ENCODE data around the gene TMEM234.

TMEM234 gene

DNA sequence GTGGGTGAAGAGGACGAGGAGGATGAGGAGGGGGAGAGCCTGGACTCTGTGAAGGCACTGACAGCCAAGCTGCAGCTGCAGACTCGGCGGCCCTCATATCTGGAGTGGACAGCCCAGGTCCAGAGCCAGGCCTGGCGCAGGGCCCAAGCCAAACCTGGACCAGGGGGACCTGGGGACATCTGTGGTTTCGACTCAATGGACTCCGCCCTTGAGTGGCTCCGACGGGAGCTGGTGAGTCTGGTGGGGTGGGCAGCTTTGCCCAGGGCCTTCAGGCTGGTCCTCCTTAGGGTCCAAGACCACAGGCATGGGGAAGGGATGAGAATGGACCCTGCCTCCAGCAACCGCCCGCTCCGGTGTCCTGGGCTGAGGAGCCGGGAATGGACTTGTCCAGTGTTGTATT is 25.3 kb upstream of the TMEM234 start:
- Histone ChIP-seq H3K4me3 (ENCODE audit: control insufficient read depth in 1 of 7, extremely low read depth in 1 of 7, insufficient read depth in 4 of 7, low read depth in 2 of 7, low read length in 6 of 7) (no peak overlapping the region), H3K27ac (ENCODE audit: insufficient read depth in 1 of 2, low read depth in 1 of 2, low read length in 2 of 2, poor library complexity in 1 of 2, severe bottlenecking in 2 of 2) (no peak overlapping the region), H3K4me1 (ENCODE audit: control extremely low read depth in 1 of 4, control insufficient read depth in 4 of 4, insufficient read depth in 4 of 4, low read length in 3 of 4) (peaks cover 11 to 61% (median 56%) of the 10 kb centered on the region in 4 experiments), H3K36me3 (ENCODE audit: control insufficient read depth in 4 of 4, insufficient read depth in 4 of 4, low read length in 3 of 4) (no peaks in the 10 kb centered on the region), H3K9me3 (ENCODE audit: control extremely low read depth in 1 of 5, control insufficient read depth in 4 of 5, insufficient read depth in 2 of 5, low read depth in 1 of 5, low read length in 4 of 5) (no peaks in the 10 kb centered on the region), H3K27me3 (replicated peaks in 2 of 5; ENCODE audit: control insufficient read depth in 4 of 5, insufficient read depth in 5 of 5, low read length in 4 of 5) (no peaks in the 10 kb centered on the region)
- no peak for DNase-seq
- POLR2A ChIA-PET, result no interaction called here
- WGBS (ENCODE audit: insufficient coverage), result 99% methylated on average over 11 of the region's 12 CpGs
- CTCF ChIA-PET, result interaction anchor here (0.6 to 4.4 kb wide), 12 partner anchors 10 to 77 kb away, joined by 3 to 40 read pairs (median 7); partner anchors contain the start of gene HDAC1

DNA sequence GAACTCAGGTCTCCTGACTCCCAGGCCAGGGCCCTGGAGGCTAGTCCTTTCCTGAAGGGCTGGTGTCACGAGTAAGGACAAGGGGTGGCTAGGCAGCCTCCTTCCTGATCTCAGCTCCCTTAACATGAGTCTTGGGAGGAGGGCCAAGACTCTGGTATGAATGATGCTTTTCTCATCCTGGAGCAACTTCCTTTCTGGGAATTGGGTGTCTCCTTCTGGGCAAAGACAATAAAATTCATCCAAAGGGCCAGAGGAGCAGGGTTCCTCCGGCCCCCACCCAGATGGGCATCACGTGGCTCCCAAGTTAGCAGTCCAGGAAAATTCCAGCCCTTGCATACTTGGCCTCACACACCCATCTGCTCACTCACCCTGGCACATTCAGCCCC is 24.7 kb upstream of the TMEM234 start, which contains the start of gene FAM167B:
Gene FAM167B, plus strand, starts transcription at position 335 of the 386 bp plus-strand sequence. CDS start 200 bp downstream, outside the sequence.
- H3K27me3 ChIP-seq (replicated peaks in 2 of 5; ENCODE audit: control insufficient read depth in 4 of 5, insufficient read depth in 5 of 5, low read length in 4 of 5), result no peaks in the 10 kb centered on the region
- H3K4me3 ChIP-seq (ENCODE audit: control insufficient read depth in 1 of 7, extremely low read depth in 1 of 7, insufficient read depth in 4 of 7, low read depth in 2 of 7, low read length in 6 of 7), result peak within 1 kb of the TSS in 2 of 7 experiments; percentile 8 to 50
- no peak for DNase-seq
- peaks cover 11 to 58% (median 50%) of the 10 kb centered on the region in 4 experiments for H3K4me1 ChIP-seq (ENCODE audit: control extremely low read depth in 1 of 4, control insufficient read depth in 4 of 4, insufficient read depth in 4 of 4, low read length in 3 of 4)
- H3K9me3 ChIP-seq (ENCODE audit: control extremely low read depth in 1 of 5, control insufficient read depth in 4 of 5, insufficient read depth in 2 of 5, low read depth in 1 of 5, low read length in 4 of 5), result no peaks in the 10 kb centered on the region
- WGBS (ENCODE audit: insufficient coverage), result 88% methylated on average over 3 of the region's 3 CpGs
- CTCF ChIA-PET, result interaction anchor here (1.0 to 4.4 kb wide), 6 partner anchors 11 to 108 kb away, joined by 3 to 40 read pairs (median 8); no protein-coding TSS in a partner anchor
- no peaks in the 10 kb centered on the region for H3K36me3 ChIP-seq (ENCODE audit: control insufficient read depth in 4 of 4, insufficient read depth in 4 of 4, low read length in 3 of 4)
- H3K27ac ChIP-seq (ENCODE audit: insufficient read depth in 1 of 2, low read depth in 1 of 2, low read length in 2 of 2, poor library complexity in 1 of 2, severe bottlenecking in 2 of 2), result no peak within 1 kb of the TSS
- POLR2A ChIA-PET, result interaction anchor here (0.6 to 1.0 kb wide), 2 partner anchors 12 to 128 kb away, joined by 3 to 5 read pairs; no protein-coding TSS in a partner anchor

DNA sequence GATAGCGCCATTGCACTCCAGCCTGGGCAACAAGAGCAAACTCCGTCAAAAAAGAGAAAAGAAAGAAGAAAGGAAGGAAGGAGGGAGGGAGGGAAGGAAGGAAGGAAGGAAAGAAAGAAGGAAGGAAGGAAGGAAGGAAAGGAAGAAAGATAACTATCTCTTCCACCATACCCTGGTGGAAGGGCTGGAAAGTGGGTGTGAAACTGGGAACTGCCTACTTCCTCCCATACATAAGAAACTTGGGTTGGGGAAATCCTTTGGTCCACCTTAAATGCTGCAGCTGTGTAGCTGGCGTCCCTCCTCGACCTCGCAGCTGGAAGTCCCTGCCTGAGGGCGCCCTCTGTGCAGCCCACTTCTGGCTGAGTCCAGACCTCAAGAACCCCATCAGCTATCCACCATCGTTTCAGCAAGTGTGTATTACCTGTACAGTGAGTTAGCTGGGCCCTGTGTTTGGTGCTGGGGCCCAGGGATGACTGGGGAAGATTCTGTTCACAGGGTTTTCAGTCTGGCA is 20.2 kb upstream of the TMEM234 start:
- Histone ChIP-seq H3K27me3 (replicated peaks in 2 of 5; ENCODE audit: control insufficient read depth in 4 of 5, insufficient read depth in 5 of 5, low read length in 4 of 5) (peaks cover 0 to 5% (median 0%) of the 10 kb centered on the region in 5 experiments), H3K36me3 (ENCODE audit: control insufficient read depth in 4 of 4, insufficient read depth in 4 of 4, low read length in 3 of 4) (no peaks in the 10 kb centered on the region), H3K4me3 (ENCODE audit: control insufficient read depth in 1 of 7, extremely low read depth in 1 of 7, insufficient read depth in 4 of 7, low read depth in 2 of 7, low read length in 6 of 7) (no peak overlapping the region), H3K27ac (ENCODE audit: insufficient read depth in 1 of 2, low read depth in 1 of 2, low read length in 2 of 2, poor library complexity in 1 of 2, severe bottlenecking in 2 of 2) (no peak overlapping the region), H3K9me3 (ENCODE audit: control extremely low read depth in 1 of 5, control insufficient read depth in 4 of 5, insufficient read depth in 2 of 5, low read depth in 1 of 5, low read length in 4 of 5) (no peaks in the 10 kb centered on the region), H3K4me1 (ENCODE audit: control extremely low read depth in 1 of 4, control insufficient read depth in 4 of 4, insufficient read depth in 4 of 4, low read length in 3 of 4) (peaks cover 1 to 34% (median 28%) of the 10 kb centered on the region in 4 experiments)
- ChIA-PET CTCF (interaction anchor here (1.2 to 8.2 kb wide), 5 partner anchors 11 to 82 kb away, joined by 3 to 50 read pairs (median 3); no protein-coding TSS in a partner anchor), POLR2A (interaction anchor here (0.6 to 2.0 kb wide), 3 partner anchors 14 to 49 kb away, joined by 3 to 5 read pairs (median 5); partner anchors contain the start of gene HDAC1)
- WGBS (ENCODE audit: insufficient coverage), result 23% methylated on average over 5 of the region's 7 CpGs
- peak in 2 of 3 donors; percentile 40 to 53 for DNase-seq

DNA sequence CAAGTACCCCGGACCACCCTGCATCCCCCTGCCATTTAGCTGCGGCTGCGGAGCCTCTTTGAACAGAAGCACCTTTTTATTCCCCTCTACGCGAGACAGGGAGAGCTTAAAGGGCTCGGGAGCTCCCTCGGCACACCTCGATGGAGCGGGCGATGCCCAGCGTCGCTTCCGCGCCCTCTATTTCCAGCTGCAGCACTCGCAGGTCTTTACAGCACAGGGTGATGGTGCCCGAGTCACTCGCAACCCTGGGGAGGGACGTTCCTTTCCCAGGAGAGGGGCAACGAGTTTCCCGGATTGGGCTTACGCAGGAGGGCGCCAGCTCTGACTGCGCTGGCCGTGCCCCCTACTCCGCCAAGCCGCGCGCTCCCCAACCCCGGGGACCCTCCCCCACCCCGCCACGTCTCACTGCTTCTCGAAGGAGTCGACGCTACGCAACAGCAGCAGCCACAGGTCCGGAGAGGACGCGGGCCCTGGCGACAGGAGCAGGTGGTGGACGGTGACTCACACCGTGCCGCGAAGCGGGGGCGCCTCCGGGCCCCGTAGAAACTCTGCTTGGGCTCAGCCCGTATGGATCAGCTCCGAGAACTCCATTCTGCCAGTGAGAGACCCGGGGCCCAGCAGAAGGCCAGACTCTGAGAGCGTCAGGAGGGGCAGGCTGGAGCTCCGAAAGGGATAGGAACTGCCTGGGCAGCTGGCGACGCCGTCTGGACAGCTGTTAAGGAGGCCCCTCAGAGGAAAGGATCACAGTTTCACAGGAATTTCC is 19.0 kb upstream of the TMEM234 start:
- peaks cover 0 to 25% (median 19%) of the 10 kb centered on the region in 4 experiments for H3K4me1 ChIP-seq (ENCODE audit: control extremely low read depth in 1 of 4, control insufficient read depth in 4 of 4, insufficient read depth in 4 of 4, low read length in 3 of 4)
- H3K27me3 ChIP-seq (replicated peaks in 2 of 5; ENCODE audit: control insufficient read depth in 4 of 5, insufficient read depth in 5 of 5, low read length in 4 of 5), result peaks cover 0 to 5% (median 0%) of the 10 kb centered on the region in 5 experiments
- no peaks in the 10 kb centered on the region for H3K36me3 ChIP-seq (ENCODE audit: control insufficient read depth in 4 of 4, insufficient read depth in 4 of 4, low read length in 3 of 4)
- H3K27ac ChIP-seq (ENCODE audit: insufficient read depth in 1 of 2, low read depth in 1 of 2, low read length in 2 of 2, poor library complexity in 1 of 2, severe bottlenecking in 2 of 2), result peak overlapping the region in 1 of 2 experiments; percentile 49
- no peaks in the 10 kb centered on the region for H3K9me3 ChIP-seq (ENCODE audit: control extremely low read depth in 1 of 5, control insufficient read depth in 4 of 5, insufficient read depth in 2 of 5, low read depth in 1 of 5, low read length in 4 of 5)
- H3K4me3 ChIP-seq (ENCODE audit: control insufficient read depth in 1 of 7, extremely low read depth in 1 of 7, insufficient read depth in 4 of 7, low read depth in 2 of 7, low read length in 6 of 7), result peak overlapping the region; percentile 29 to 79 (median 65)
- WGBS (ENCODE audit: insufficient coverage), result under 1% methylated on average over 52 of the region's 55 CpGs
- peak in 2 of 3 donors; percentile 73 to 84 for DNase-seq
- CTCF ChIA-PET, result interaction anchor here (0.9 to 8.2 kb wide), 14 partner anchors 8 to 91 kb away, joined by 3 to 50 read pairs (median 4); partner anchors contain the start of gene LCK
- POLR2A ChIA-PET, result interaction anchor here (0.7 to 2.0 kb wide), 6 partner anchors 9 to 96 kb away, joined by 3 to 6 read pairs (median 4); partner anchors contain the start of gene MARCKSL1

DNA sequence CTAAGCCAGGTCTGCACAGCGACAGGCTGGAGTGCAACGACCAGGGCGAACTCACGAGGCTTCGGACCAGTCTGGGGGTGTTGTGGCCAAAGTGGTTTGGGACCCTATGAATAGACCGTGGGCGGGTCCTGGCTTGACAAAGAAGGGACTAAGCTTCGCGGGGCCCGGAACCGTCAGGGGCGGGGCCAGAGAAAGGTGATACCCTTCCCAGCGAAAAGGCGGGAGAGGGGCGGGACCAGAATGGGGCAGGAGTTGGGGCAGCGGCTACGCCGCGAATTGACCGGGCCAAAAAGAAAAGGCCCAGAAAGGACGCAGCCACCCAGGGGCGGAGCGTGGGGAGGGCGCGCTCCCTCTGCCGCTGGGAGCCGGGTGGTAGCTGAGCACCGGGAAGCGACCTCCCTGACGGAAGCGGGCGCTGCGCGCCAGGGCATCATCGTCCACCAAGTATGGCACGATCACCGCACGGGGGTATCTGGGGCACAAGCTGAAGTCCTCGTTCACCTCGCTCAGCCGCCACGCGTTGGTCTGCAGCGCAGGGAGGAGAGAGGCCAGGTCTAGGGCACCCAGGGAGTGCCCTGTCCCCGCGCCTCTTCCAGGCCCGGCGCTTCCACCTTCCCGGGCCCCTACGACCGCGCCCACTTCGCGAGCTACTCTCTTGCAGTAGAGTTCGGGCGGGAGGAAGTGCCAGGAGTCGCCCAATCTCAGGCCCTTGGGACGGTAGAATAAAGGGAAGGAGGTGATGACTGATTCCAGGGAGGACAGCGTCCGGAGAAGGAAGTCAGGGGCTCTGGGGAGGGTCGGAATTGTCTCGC is 18.2 kb upstream of the TMEM234 start:
- POLR2A ChIA-PET, result interaction anchor here (0.7 to 2.0 kb wide), 6 partner anchors 10 to 97 kb away, joined by 3 to 6 read pairs (median 4); partner anchors contain the start of gene MARCKSL1
- CTCF ChIA-PET, result interaction anchor here (0.9 to 8.2 kb wide), 13 partner anchors 9 to 92 kb away, joined by 3 to 50 read pairs (median 4); partner anchors contain the start of gene LCK
- Histone ChIP-seq H3K36me3 (ENCODE audit: control insufficient read depth in 4 of 4, insufficient read depth in 4 of 4, low read length in 3 of 4) (no peaks in the 10 kb centered on the region), H3K9me3 (ENCODE audit: control extremely low read depth in 1 of 5, control insufficient read depth in 4 of 5, insufficient read depth in 2 of 5, low read depth in 1 of 5, low read length in 4 of 5) (no peaks in the 10 kb centered on the region), H3K27ac (ENCODE audit: insufficient read depth in 1 of 2, low read depth in 1 of 2, low read length in 2 of 2, poor library complexity in 1 of 2, severe bottlenecking in 2 of 2) (no peak overlapping the region), H3K4me1 (ENCODE audit: control extremely low read depth in 1 of 4, control insufficient read depth in 4 of 4, insufficient read depth in 4 of 4, low read length in 3 of 4) (peaks cover 0 to 25% (median 18%) of the 10 kb centered on the region in 4 experiments), H3K27me3 (replicated peaks in 2 of 5; ENCODE audit: control insufficient read depth in 4 of 5, insufficient read depth in 5 of 5, low read length in 4 of 5) (peaks cover 0 to 5% (median 0%) of the 10 kb centered on the region in 5 experiments), H3K4me3 (ENCODE audit: control insufficient read depth in 1 of 7, extremely low read depth in 1 of 7, insufficient read depth in 4 of 7, low read depth in 2 of 7, low read length in 6 of 7) (peak overlapping the region; percentile 29 to 79 (median 65))
- DNase-seq, result peak; percentile 49 to 62 (median 54)
- WGBS (ENCODE audit: insufficient coverage), result under 1% methylated on average over 47 of the region's 62 CpGs

DNA sequence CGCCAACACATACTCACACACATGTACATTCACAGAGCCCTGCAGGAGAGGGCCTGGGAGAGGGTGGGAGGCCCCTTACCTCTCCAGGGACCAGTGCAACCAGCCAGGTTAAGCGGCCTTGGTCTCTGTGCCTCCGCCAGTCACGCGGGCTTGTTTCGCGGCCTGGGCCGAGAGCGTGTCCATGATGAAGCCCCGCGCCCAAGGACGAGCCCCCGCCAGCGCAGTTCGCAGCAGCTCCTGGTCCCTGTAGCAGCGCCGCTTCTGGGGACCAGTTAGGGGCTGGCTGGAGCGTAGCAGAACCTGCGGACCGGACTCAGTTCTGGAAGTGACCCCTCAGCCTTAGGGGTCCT is 17.6 kb upstream of the TMEM234 start:
- WGBS (ENCODE audit: insufficient coverage), result 98% methylated on average over 17 of the region's 20 CpGs
- H3K4me3 ChIP-seq (ENCODE audit: control insufficient read depth in 1 of 7, extremely low read depth in 1 of 7, insufficient read depth in 4 of 7, low read depth in 2 of 7, low read length in 6 of 7), result peak overlapping the region in 3 of 7 experiments; percentile 68 to 79 (median 77)

More for the DNA sequence above, 17.6 kb upstream of the TMEM234 start:
- ChIA-PET CTCF (interaction anchor here (1.1 to 8.2 kb wide), 10 partner anchors 9 to 67 kb away, joined by 3 to 50 read pairs (median 4); partner anchors contain the start of gene LCK), POLR2A (interaction anchor here (1.3 kb wide), 1 partner anchor 96 kb away, joined by 5 read pairs; the partner anchor contains the start of gene MARCKSL1)
- H3K9me3 ChIP-seq (ENCODE audit: control extremely low read depth in 1 of 5, control insufficient read depth in 4 of 5, insufficient read depth in 2 of 5, low read depth in 1 of 5, low read length in 4 of 5), result no peaks in the 10 kb centered on the region
- H3K27ac ChIP-seq (ENCODE audit: insufficient read depth in 1 of 2, low read depth in 1 of 2, low read length in 2 of 2, poor library complexity in 1 of 2, severe bottlenecking in 2 of 2), result no peak overlapping the region
- H3K36me3 ChIP-seq (ENCODE audit: control insufficient read depth in 4 of 4, insufficient read depth in 4 of 4, low read length in 3 of 4), result no peaks in the 10 kb centered on the region
- DNase-seq, result no peak
- peaks cover 0 to 25% (median 18%) of the 10 kb centered on the region in 4 experiments for H3K4me1 ChIP-seq (ENCODE audit: control extremely low read depth in 1 of 4, control insufficient read depth in 4 of 4, insufficient read depth in 4 of 4, low read length in 3 of 4)
- H3K27me3 ChIP-seq (replicated peaks in 2 of 5; ENCODE audit: control insufficient read depth in 4 of 5, insufficient read depth in 5 of 5, low read length in 4 of 5), result peaks cover 0 to 5% (median 0%) of the 10 kb centered on the region in 5 experiments
